HuH-7.5 (cell line): ENCODE results near the gene AUTS2.

Source experiments
- DNase-seq: peaks from one replicate; pipeline ENCODE4 v3.0.0; 2011; ENCODE audit warnings: low spot score

Gene AUTS2

DNA sequence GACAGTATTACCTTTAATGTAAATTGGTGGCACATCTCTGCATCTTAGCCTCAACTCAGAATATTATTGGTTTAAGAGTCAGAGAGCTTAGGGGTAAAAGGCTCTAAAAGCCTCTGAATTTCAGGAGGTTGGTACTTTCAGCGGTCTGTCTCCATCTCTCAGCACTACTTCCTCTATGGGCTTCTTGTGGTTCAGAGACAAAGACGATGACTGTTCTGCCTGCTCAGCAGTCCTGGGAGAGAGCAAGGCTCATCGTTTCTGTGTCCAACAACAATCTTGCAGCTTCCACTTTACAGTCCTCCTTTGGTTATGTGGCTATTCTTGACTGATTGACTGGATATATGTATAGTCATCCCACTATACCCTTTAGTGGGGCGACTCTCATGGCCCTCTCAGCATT is 394.7 kb downstream of the AUTS2 start:
- no peak for DNase-seq

- no peak for DNase-seq
These were observed 395.9 kb downstream of the AUTS2 start for GRCh38 chr7:69994218-69994617.

- no peak for DNase-seq
These were observed 396.7 kb downstream of the AUTS2 start for GRCh38 chr7:69994886-69995542.

DNA sequence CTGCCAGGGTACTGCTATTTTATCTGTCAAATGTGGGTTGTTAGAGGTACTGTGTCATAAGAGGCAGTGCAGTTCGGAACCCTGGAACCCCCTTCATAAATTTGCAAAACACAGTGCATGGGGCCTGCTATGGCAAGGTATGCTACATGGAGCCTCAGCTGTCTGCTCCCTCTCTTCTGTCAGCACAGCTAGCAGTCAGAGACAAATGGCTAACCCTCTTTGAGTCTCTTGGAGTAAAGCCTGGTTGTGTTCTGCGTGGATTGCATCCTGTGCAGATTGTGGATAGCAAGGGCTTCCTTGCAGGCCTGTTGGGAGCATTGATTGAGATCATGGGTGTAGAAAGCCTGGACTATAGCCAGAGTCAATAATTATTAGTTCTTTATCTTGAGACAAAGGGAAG is 397.8 kb downstream of the AUTS2 start:
- DNase-seq, result no peak

- no peak for DNase-seq
These were observed 402.6 kb downstream of the AUTS2 start for GRCh38 chr7:70000737-70001348.

DNA sequence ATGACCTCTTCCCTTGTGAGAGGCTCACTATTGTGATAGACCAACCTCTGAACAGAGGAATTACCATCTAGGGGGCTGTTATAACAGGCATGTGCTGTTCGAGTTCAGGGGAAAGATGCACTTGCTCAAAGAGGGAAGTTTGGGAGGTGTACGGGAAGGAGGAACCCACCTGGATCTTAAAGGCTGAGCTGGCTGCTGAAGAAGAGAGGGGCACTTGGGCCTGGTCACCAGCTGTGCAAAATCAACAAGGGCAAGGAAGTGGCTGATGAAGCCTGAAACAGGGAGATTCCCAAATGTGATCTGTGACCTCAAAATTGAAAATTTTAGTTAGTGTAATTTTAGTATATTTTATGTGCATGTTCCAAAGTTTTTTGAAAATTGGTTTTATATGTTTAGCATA is 407.2 kb downstream of the AUTS2 start:
- DNase-seq, result no peak

DNA sequence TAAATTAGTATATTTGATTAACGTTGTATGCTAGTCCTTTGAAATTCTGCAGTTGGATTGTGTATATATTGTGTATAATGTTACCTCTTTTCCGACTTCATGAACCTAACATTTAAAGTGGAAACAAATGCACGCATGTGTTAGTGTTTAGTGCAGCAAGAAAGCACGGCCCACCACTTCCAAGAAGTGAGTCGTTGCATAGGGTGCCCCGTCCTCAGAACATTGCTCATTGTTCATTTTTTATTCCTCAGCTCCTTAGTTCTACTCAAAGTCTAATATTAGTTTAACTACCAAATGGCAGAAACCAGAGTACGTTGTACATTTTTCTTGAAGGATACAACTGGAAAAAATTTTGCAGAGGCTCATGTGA is 407.6 kb downstream of the AUTS2 start:
- no peak for DNase-seq

DNA sequence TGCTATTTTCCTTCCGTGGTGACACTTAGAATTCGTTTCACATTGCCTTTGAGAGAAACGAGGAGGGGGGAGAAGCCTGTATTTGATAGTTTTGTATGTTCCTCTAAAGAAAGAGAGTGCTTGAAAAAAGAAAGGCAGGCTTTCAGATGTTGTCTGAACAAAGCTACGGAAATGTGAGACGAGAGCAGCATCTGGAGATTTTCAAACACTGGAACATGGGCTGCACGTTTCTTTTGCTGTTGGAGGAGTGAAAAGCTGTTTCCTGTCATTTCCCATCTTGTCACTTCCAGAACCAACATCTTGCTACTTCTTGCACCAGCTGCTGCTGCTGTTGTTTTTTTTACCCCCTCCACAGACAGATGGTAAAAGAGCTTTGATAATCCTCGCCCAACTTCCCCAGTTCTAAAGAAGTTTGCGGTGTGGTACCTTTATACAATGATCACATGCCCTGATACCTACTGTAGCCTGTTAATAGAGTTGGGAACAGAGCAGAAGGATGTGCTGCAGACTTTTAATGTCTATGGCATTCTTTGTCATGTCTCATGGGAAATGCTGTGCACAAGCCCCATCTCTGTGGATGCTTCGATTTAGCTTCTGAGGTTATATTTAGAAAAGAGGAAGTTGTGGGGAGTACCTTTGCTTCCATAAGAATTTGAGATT is 408.1 kb downstream of the AUTS2 start:
- no peak for DNase-seq

DNA sequence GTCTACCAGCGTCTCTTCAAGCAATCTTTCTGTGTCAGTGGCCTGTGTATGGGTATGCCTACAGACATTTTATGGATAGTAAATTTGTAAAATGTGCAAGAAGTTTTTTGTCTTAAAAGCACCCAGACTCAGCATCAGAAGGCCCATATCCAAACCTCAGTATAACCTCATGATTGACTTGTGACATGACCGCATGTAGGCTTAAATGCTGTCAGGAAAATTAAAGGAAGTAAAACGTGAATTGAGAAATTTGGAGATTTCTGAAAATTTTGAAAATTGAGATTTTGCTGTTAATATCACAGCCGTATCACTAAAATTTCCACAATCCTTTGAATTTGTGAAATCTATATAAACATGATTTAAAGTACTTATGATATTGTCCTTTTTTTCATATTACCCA is 410.2 kb downstream of the AUTS2 start:
- no peak for DNase-seq

DNA sequence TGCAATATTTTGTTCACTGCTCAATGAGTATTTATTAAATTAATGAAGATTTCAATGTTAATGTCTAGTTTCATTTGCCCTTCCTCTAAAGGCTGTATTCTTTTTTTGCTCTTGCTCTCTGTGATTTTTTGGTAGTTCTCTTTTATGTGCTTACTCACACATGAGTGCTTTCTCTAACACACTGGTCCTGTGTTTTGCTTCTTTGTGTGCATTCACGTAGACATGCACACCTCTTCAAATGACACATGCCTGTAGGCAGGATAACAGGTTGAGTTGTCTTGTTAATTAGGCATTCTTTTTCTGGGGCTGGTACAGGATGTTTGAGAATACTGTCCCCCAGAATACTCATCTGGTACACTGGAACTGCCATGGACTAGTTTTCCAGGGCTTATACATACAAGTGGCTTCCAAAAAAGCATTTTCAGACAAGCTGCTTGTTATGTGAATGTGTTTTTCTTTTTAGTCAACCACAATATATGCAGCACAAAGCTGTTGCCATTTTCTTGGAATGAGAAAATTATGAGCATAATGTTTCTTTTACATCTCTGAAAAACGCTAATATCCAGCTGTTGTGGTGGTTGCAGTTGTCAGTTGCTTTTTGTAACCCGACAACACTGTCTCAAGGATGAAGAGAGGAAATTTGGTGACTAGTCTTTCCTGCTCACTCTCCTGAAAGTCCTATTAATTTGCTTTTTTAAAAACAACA is 416.4 kb downstream of the AUTS2 start:
- no peak for DNase-seq

DNA sequence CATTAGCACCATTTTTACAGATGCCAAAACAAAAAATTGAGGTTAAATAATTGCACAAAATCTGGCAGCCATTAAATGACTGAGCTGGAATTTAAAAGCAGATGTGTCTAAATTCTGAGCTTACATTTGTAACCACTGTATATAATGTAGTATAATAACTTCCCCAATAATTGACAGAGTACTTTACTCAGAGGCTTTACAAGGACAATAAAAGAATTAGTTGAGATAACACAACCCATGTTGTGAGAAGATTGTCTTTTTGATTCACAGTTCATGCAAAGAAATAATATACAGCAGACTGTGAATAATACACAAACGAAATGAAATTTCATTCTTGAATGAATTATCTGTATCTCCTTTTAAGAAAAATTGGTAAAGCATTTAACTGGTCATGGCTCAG is 417.1 kb downstream of the AUTS2 start:
- no peak for DNase-seq

DNA sequence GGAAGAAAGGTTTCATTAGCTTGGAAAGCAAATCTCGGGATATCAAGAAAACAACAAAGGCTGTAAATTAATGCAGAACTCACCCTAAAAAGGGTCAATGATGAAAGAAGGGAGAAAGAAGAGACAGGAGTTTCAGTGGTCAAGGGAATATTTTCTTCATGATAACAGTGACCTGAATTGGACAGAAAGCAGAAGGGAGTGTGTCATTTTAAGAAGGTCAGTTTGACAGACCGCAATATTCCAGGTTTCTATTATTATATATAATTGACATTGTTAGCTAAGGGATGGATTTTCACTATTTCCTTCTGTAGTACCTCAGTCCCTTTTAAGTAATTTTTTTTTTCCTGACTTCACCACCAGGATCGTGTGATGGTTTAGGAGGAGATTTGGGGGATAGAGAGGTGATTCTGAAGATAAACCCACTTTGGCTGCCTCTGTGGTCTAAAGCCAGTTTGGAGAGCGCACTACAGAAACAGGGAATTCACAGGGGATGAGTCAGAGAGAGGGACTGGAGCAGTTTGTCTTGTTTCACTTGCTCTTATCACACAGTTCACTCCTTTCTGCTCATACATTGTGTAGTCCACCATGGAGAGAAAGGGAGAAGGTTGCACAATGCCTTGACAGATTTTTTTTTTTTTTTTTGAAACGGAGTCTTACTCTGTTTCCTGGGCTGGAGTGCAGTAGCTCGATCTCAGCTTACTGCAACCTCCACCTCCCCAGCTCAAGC is 417.9 kb downstream of the AUTS2 start:
- no peak for DNase-seq

- no peak for DNase-seq
These were observed 419.1 kb downstream of the AUTS2 start for GRCh38 chr7:70017357-70017756.

- DNase-seq, result no peak
These were observed 420.4 kb downstream of the AUTS2 start for GRCh38 chr7:70018700-70019099.

- no peak for DNase-seq
These were observed 429.6 kb downstream of the AUTS2 start for GRCh38 chr7:70027867-70028266.

- DNase-seq, result no peak
These were observed 430.3 kb downstream of the AUTS2 start for GRCh38 chr7:70028620-70029019.

DNA sequence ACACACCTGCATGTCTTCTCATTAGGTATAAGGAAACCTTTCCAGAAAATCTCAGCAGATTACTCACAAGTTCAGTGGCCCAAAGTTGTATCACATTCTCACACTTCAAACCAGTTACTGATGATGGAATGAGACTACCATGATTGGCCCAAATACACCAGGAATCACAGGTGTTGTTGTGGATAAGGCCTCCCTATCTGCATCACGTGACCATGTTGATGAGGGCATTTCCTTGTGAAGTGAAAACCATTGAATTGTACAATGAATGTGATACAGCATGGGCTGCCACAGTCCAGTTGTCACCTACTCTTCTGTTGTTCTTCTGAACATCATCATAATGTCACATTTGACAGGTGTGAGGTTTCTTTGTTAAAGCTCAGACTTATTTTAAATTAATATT is 431.7 kb downstream of the AUTS2 start:
- no peak for DNase-seq

DNA sequence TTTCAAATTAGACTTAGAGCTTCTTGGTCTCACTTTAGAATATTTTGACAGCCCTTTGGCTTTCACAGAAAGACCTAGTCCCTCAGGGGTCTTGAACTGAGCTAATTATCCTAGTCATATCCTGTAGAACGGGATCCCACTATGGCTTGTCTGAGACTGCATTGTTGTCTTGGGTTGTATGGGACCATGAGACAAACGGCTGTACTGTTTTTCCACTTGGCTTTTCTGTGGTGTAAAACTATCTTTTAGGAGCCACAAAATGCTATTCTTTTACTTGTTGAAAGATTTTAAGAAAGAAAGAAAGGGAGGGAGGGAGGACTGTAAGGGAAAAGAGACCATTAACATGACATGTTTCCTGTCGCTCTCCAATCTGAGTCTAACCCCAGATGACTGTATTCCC is 432.5 kb downstream of the AUTS2 start:
- no peak for DNase-seq

DNA sequence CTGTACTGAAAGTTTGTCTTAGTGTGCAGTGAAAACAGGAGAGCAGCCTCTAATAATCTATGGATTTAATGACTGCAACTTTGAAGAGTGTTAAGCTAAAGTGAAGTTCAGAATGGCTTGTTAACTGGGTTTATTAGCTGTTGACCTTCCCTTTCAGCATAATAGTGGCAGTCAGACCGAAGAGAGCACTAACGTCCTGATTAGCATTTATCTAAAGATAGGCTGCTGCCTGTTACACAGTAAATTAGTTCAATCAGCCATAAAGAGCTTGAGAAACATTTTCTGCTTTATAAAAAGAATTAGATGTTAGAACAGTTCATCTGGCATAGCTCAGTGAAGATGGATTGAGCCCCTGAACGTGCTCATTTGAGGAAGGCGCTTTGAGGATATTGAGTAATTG is 433.0 kb downstream of the AUTS2 start:
- DNase-seq, result no peak

DNA sequence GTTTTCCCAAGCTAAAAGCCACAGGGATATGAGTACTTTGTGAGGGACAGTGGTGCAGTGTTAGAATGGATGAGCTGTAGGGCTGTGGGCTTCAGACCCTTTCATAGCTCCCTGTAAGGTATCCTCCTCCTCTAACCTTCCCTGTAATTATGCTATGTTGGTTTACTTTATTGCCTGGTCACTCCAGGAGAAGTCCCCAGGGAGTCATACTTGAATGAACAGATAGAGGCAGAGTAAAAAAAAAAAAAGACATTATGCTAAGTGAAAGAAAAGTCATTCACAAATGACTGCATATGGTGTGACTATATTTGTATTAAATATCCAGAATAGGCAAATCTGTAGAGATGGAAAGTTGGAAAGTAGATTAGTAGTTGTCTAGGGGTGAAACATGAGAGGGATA is 434.4 kb downstream of the AUTS2 start:
- no peak for DNase-seq

GRCh38 chr7:70033226-70033625 is 435.0 kb downstream of the AUTS2 start:
- DNase-seq, result no peak

DNA sequence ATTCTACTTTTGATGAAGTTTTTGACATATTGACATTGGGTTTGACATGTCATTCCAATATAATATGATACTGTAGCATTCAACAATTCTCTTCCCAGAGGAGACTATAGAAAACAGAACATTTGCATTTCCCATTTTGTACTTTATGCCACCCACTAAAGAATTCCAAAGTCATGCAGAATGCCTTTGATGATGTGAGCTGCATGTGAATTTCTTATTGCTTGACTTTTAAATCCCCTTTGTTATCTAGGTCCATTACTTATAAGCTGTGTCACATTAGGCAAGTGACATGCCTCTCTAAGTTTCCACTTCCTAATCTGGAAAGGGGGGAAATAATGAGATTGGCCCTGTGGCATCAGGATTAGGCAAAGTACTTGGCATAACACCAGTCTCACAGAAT is 436.7 kb downstream of the AUTS2 start:
- DNase-seq, result no peak

DNA sequence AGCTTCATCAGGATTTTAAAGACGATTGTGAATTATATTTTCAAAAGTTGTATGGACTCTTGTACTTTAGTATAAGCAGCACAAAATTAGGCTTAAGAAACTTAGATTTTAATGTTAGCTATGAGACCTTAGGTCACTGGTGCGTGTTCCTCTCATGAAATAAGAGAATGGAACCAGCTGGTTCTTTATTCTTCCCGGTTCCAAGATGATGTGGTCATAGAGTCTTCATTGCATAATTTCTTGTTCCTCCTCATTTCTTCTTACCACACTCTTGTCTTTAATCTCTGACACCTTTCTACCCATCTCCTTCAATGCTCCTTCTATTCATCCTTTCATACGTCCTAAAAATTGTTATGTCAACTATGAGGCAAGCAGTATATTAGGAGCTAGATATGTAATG is 437.2 kb downstream of the AUTS2 start:
- DNase-seq, result no peak
